Rectal smooth muscle tissue (tissue), 1 donor: ENCODE results near the gene SHROOM4.

ENCODE experiments used
- H3K27ac ChIP-seq: one replicate; pipeline ENCODE4 v1.7.0; 2013; ENCODE audit warnings: low read depth, low read length, inconsistent platforms
- H3K27me3 ChIP-seq: one replicate; pipeline ENCODE4 v1.7.0; 2013; ENCODE audit warnings: low read length; ENCODE audit not compliant: control insufficient read depth, insufficient read depth
- H3K36me3 ChIP-seq: one replicate; pipeline ENCODE4 v1.7.0; 2013; ENCODE audit warnings: low read length; ENCODE audit not compliant: control insufficient read depth, insufficient read depth
- H3K4me1 ChIP-seq: one replicate; pipeline ENCODE4 v1.7.0; 2013; ENCODE audit warnings: low read length; ENCODE audit not compliant: control insufficient read depth, insufficient read depth
- H3K4me3 ChIP-seq: one replicate; pipeline ENCODE4 v1.7.0; 2013; ENCODE audit warnings: low read length
- H3K9ac ChIP-seq: one replicate; pipeline ENCODE4 v1.7.0; 2013; ENCODE audit warnings: low read length

The SHROOM4 gene

DNA sequence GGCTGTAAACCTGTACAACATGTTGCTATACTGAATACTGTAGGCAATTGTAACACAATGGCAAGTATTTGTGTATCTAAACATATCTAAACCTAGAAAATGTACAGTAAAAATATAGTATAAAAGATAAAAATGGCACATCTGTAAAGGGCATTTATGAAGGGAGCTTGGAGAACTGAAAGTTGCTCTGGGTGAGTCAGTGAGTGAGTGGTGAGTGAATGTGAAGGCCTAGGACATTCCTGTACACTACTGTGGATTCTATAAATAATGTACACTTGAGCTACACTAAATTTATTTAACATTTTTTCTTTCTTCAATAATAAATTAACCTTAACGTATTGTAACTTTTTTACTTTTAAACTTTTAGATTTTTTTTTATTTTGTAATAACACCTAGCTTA, 5.0 kb upstream of the SHROOM4 start:
- Histone ChIP-seq H3K36me3 (no peaks in the 10 kb centered on the region), H3K27ac (no peak overlapping the region), H3K9ac (no peak overlapping the region), H3K4me1 (no peaks in the 10 kb centered on the region), H3K4me3 (no peak overlapping the region), H3K27me3 (peaks cover 4% of the 10 kb centered on the region)

DNA sequence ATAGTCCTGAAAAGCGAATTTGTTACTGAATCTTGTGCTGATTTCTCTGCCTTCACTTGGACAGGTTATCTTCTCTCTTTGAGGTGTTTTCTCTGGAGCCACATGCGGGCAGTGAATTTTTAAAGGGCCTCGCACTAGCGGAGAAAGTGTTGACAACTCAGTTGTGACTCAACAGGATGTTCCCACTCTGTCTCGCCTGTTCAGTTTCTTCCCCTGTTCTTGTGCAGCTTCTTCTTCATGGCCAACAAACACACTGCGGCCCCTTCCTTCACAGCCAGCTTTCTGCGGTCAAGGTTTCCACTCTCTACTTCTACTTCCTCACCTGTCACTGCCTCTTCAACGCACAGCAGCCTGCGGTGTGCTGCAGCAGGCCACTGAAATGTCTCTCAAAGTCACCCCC, 1.1 kb upstream of the SHROOM4 start:
- H3K36me3 ChIP-seq: no peaks in the 10 kb centered on the region
- peaks cover 4% of the 10 kb centered on the region for H3K27me3 ChIP-seq
- H3K4me1 ChIP-seq: no peaks in the 10 kb centered on the region
- H3K4me3 ChIP-seq: no peak overlapping the region
- H3K27ac ChIP-seq: no peak overlapping the region
- no peak overlapping the region for H3K9ac ChIP-seq

GRCh38 chrX:50814701-50815100, 707 bp upstream of the SHROOM4 start:
- H3K27me3 ChIP-seq: peaks cover 4% of the 10 kb centered on the region
- H3K27ac ChIP-seq: no peak overlapping the region
- H3K36me3 ChIP-seq: no peaks in the 10 kb centered on the region
- H3K4me3 ChIP-seq: peak overlapping the region; percentile 66
- no peak overlapping the region for H3K9ac ChIP-seq
- no peaks in the 10 kb centered on the region for H3K4me1 ChIP-seq

GRCh38 chrX:50812995-50813842, 775 bp downstream of the SHROOM4 start:
- H3K27ac ChIP-seq: peak overlapping the region; percentile 41
- H3K9ac ChIP-seq: peak overlapping the region; percentile 39
- no peaks in the 10 kb centered on the region for H3K36me3 ChIP-seq
- peaks cover 4% of the 10 kb centered on the region for H3K27me3 ChIP-seq
- no peaks in the 10 kb centered on the region for H3K4me1 ChIP-seq
- H3K4me3 ChIP-seq: peak overlapping the region; percentile 66

- Histone ChIP-seq H3K4me1 (no peaks in the 10 kb centered on the region), H3K4me3 (no peak overlapping the region), H3K27ac (no peak overlapping the region), H3K36me3 (no peaks in the 10 kb centered on the region), H3K27me3 (no peaks in the 10 kb centered on the region), H3K9ac (no peak overlapping the region)
Observed at GRCh38 chrX:50805276-50805675, 8.7 kb downstream of the SHROOM4 start.

- no peak overlapping the region for H3K4me3 ChIP-seq
- no peak overlapping the region for H3K9ac ChIP-seq
- H3K36me3 ChIP-seq: no peaks in the 10 kb centered on the region
- no peak overlapping the region for H3K27ac ChIP-seq
- H3K4me1 ChIP-seq: no peaks in the 10 kb centered on the region
- H3K27me3 ChIP-seq: peaks cover 2% of the 10 kb centered on the region
Observed at GRCh38 chrX:50801135-50801534, 12.9 kb downstream of the SHROOM4 start.

GRCh38 chrX:50799531-50799961, 14.4 kb downstream of the SHROOM4 start:
- Histone ChIP-seq H3K36me3 (no peaks in the 10 kb centered on the region), H3K27me3 (peaks cover 2% of the 10 kb centered on the region), H3K4me3 (no peak overlapping the region), H3K27ac (no peak overlapping the region), H3K9ac (no peak overlapping the region), H3K4me1 (no peaks in the 10 kb centered on the region)

- no peak overlapping the region for H3K4me3 ChIP-seq
- H3K4me1 ChIP-seq: no peaks in the 10 kb centered on the region
- no peak overlapping the region for H3K27ac ChIP-seq
- no peaks in the 10 kb centered on the region for H3K36me3 ChIP-seq
- no peak overlapping the region for H3K9ac ChIP-seq
- peaks cover 2% of the 10 kb centered on the region for H3K27me3 ChIP-seq
Observed at GRCh38 chrX:50798783-50799182, 15.2 kb downstream of the SHROOM4 start.

GRCh38 chrX:50787099-50787498, 26.9 kb downstream of the SHROOM4 start:
- no peaks in the 10 kb centered on the region for H3K36me3 ChIP-seq
- no peak overlapping the region for H3K4me3 ChIP-seq
- no peak overlapping the region for H3K9ac ChIP-seq
- no peaks in the 10 kb centered on the region for H3K4me1 ChIP-seq
- no peak overlapping the region for H3K27ac ChIP-seq
- H3K27me3 ChIP-seq: no peaks in the 10 kb centered on the region

DNA sequence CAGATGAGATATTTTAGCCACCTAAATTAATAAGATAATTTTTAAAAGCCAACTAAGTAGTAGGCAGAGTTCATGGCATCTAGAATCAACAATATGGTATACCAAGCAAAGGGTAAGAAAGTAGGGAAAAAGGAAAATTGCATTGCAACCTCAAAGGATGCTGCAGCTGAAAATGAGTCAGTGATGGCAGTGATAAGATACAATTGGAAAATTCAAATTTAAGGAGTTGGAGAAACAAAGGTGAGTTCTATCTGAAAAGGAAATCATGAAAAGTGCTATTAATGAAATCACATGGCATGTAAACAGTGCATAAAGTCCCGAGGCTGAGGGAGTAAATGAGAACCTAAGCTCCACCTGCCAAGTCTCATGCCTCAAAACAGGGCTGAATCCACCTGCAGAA, 33.9 kb downstream of the SHROOM4 start:
- H3K36me3 ChIP-seq: no peaks in the 10 kb centered on the region
- H3K4me3 ChIP-seq: no peak overlapping the region
- H3K27me3 ChIP-seq: no peaks in the 10 kb centered on the region
- no peak overlapping the region for H3K27ac ChIP-seq
- H3K4me1 ChIP-seq: no peaks in the 10 kb centered on the region
- H3K9ac ChIP-seq: no peak overlapping the region

DNA sequence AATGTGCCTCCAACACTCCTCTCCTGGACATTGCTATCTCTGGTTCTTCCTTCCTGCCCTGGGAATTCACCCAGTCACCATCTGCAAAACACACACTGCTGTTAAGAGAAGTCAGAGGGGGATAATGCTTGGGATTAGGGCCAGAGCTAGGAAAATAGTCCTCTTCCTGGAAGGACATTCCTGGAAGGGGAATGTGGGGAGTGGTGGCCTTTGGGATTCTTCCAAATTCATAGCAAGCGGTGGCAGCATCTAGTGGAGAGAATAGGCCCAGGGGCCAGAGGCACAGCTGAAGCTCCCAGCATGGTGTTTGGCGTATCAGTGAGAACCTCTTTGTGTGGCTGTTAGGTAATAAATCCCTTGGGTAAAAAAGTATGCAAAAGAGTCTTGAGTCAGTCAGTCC, 34.3 kb downstream of the SHROOM4 start:
- no peaks in the 10 kb centered on the region for H3K4me1 ChIP-seq
- no peak overlapping the region for H3K4me3 ChIP-seq
- H3K27ac ChIP-seq: no peak overlapping the region
- H3K9ac ChIP-seq: no peak overlapping the region
- no peaks in the 10 kb centered on the region for H3K36me3 ChIP-seq
- no peaks in the 10 kb centered on the region for H3K27me3 ChIP-seq

DNA sequence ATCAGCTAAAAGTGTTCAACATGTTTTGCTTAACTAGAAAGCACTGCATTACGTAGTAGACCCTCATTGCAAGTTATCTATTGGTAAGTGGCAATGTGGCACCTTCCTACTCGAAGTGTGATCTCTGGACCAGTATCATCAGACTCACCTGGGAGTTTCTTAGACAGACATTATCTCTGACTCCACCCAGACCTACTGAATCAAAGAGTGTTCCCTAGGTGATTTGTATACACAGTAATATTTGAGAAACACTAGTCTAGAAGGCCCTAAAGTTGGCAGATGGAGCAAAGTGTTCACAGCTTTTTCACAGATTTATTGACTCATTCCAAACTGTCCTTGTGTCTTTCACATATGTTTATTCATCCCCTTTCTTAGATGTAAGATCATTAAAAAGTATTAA, 35.7 kb downstream of the SHROOM4 start:
- H3K27me3 ChIP-seq: no peaks in the 10 kb centered on the region
- H3K36me3 ChIP-seq: no peaks in the 10 kb centered on the region
- H3K27ac ChIP-seq: no peak overlapping the region
- H3K9ac ChIP-seq: no peak overlapping the region
- no peaks in the 10 kb centered on the region for H3K4me1 ChIP-seq
- H3K4me3 ChIP-seq: no peak overlapping the region

GRCh38 chrX:50776248-50776647, 37.7 kb downstream of the SHROOM4 start:
- no peaks in the 10 kb centered on the region for H3K27me3 ChIP-seq
- H3K36me3 ChIP-seq: no peaks in the 10 kb centered on the region
- H3K4me1 ChIP-seq: no peaks in the 10 kb centered on the region
- H3K4me3 ChIP-seq: no peak overlapping the region
- no peak overlapping the region for H3K9ac ChIP-seq
- H3K27ac ChIP-seq: no peak overlapping the region
